Natural killer cell (primary cell): Measurements from ENCODE around the gene CENPV. TPM values are rescaled to one million over a fixed set of nuclear protein-coding genes. Genes with fewer than 3 reads are reported as not detected.

Experiments used
- ATAC-seq, 3 donors: fragments of 150-1000 bp in 2 of 3; fragments of 200-7000 bp in 1 of 3; cut with Tn5 transposase; 1 replicate in 1 of 3; 2 replicates in 2 of 3; pipeline ENCODE4 v1.10.0; 2021; ENCODE audit warnings: mild to moderate bottlenecking in 2 of 3, moderate library complexity in 2 of 3
- DNase-seq, 2 donors: peaks; one replicate each; pipeline versions ENCODE4 v3.0.0 to v3.0.0-alpha.2; 2013 to 2021; ENCODE audit warnings: mixed read lengths in 1 of 2
- H3K27ac ChIP-seq: one replicate; pipeline ENCODE4 v1.5.1; 2013; ENCODE audit warnings: mild to moderate bottlenecking, low read length
- H3K27me3 ChIP-seq: one replicate; pipeline ENCODE4 v1.6.1; 2013; ENCODE audit warnings: low read length; ENCODE audit not compliant: control insufficient read depth, insufficient read depth
- H3K36me3 ChIP-seq: one replicate; pipeline ENCODE4 v1.6.1; 2013; ENCODE audit warnings: low read length; ENCODE audit not compliant: control insufficient read depth, insufficient read depth
- H3K4me1 ChIP-seq: one replicate; pipeline ENCODE4 v1.6.1; 2013; ENCODE audit warnings: low read length; ENCODE audit not compliant: control insufficient read depth, insufficient read depth
- H3K4me3 ChIP-seq: one replicate; pipeline ENCODE4 v1.5.1; 2013; ENCODE audit warnings: low read length
- H3K9me3 ChIP-seq: one replicate; pipeline ENCODE4 v1.6.1; 2013; ENCODE audit warnings: low read length; ENCODE audit not compliant: control insufficient read depth, insufficient read depth
- H3K27ac Mint-ChIP-seq, 2 donors: one replicate each; pipeline ENCODE4 v1.8.0; 2022; ENCODE audit warnings: mild to moderate bottlenecking in 2 of 2, mixed read lengths in 2 of 2, moderate library complexity in 1 of 2
- H3K27me3 Mint-ChIP-seq, 2 donors: one replicate each; pipeline ENCODE4 v1.8.0; 2022; ENCODE audit warnings: low read depth in 2 of 2, mixed read lengths in 2 of 2
- H3K36me3 Mint-ChIP-seq: one replicate; pipeline ENCODE4 v1.8.0; 2022; ENCODE audit warnings: mixed read lengths
- H3K4me1 Mint-ChIP-seq, 2 donors: one replicate each; pipeline ENCODE4 v1.8.0; 2022; ENCODE audit warnings: mixed read lengths in 2 of 2
- H3K4me3 Mint-ChIP-seq: one replicate; pipeline ENCODE4 v1.8.0; 2022; ENCODE audit warnings: mild to moderate bottlenecking, moderate library complexity, mixed read lengths
- H3K9me3 Mint-ChIP-seq, 2 donors: one replicate each; pipeline ENCODE4 v1.8.0; 2022; ENCODE audit warnings: mixed read lengths in 2 of 2
- CTCF ChIP-seq: fragments of 200-600 bp; IDR thresholded peaks from one replicate; pipeline ENCODE4 v1.8.0; 2022; ENCODE audit warnings: antibody characterized with exemption
- WGBS: methylation state at CpG from one replicate; pipeline ENCODE4 v1.1.7; 2013; ENCODE audit warnings: missing lambda C conversion rate; ENCODE audit not compliant: insufficient coverage; 5-methylcytosine and 5-hydroxymethylcytosine counted together
- intact Hi-C: fragments of 100-400 bp; cut with micrococcal nuclease; formaldehyde crosslinking; loops from one replicate; pipeline ENCODE4 v1.14.2; 2022
- total RNA-seq, 4 donors: library from RNA; stranded (reverse); fragments of 120-200 nt in 1 of 4; gene quantifications; one replicate each; pipeline versions ENCODE4 v1.2.3 to v1.2.4, GENCODE V29; 2013 to 2022

Gene CENPV
- total RNA-seq, 3 donors from 2014 or later (not counting 1 experiment from before 2014, with no cell fraction given) = 11.3 to 20.0 (median 15.1) TPM

- H3K27me3 Mint-ChIP-seq = no peaks in the 10 kb centered on the region
- WGBS = 84% methylated on average over 8 of the region's 8 CpGs
- no peaks in the 10 kb centered on the region for H3K27me3 ChIP-seq
- intact Hi-C loops = no loop called here
- DNase-seq = no peak
- no peak overlapping the region for H3K4me3 ChIP-seq
- H3K36me3 Mint-ChIP-seq = no peaks in the 10 kb centered on the region
- H3K36me3 ChIP-seq = peaks cover 12% of the 10 kb centered on the region
- no peak for TF ChIP-seq CTCF
- H3K4me1 ChIP-seq = peaks cover 6% of the 10 kb centered on the region
- H3K27ac ChIP-seq = no peak overlapping the region
- peaks cover 12% of the 10 kb centered on the region in 2 donors for H3K4me1 Mint-ChIP-seq
- H3K27ac Mint-ChIP-seq = no peak overlapping the region
- ATAC-seq = no peak
- H3K9me3 ChIP-seq = no peaks in the 10 kb centered on the region
- H3K4me3 Mint-ChIP-seq = no peak overlapping the region
- H3K9me3 Mint-ChIP-seq = no peaks in the 10 kb centered on the region
Observed at GRCh38 chr17:16306211-16306610, 47.1 kb downstream of the CENPV start.

GRCh38 chr17:16304830-16305229, 48.4 kb downstream of the CENPV start:
- no peak overlapping the region for H3K4me3 ChIP-seq
- DNase-seq (peak in 1 of 2 donors; percentile 48), ATAC-seq (peak in 1 of 3 donors; percentile 59)
- H3K27ac Mint-ChIP-seq = no peak overlapping the region
- H3K36me3 ChIP-seq = peaks cover 12% of the 10 kb centered on the region
- H3K27me3 ChIP-seq = no peaks in the 10 kb centered on the region
- H3K36me3 Mint-ChIP-seq = no peaks in the 10 kb centered on the region
- H3K9me3 ChIP-seq = no peaks in the 10 kb centered on the region
- no peaks in the 10 kb centered on the region for H3K27me3 Mint-ChIP-seq
- H3K4me1 Mint-ChIP-seq = peaks cover 0 to 4% of the 10 kb centered on the region in 2 donors
- no peaks in the 10 kb centered on the region for H3K4me1 ChIP-seq
- no peaks in the 10 kb centered on the region for H3K9me3 Mint-ChIP-seq
- H3K27ac ChIP-seq = no peak overlapping the region
- WGBS = 58% methylated on average over 2 of the region's 3 CpGs
- H3K4me3 Mint-ChIP-seq = no peak overlapping the region
- peak; percentile 26 for TF ChIP-seq CTCF
- intact Hi-C loops = no loop called here

GRCh38 chr17:16302856-16303255, 50.4 kb downstream of the CENPV start:
- peaks cover 12% of the 10 kb centered on the region for H3K36me3 ChIP-seq
- H3K4me3 Mint-ChIP-seq = no peak overlapping the region

More at GRCh38 chr17:16302856-16303255, 50.4 kb downstream of the CENPV start:
- ATAC-seq (no peak), DNase-seq (no peak)
- WGBS = 85% methylated on average over 4 of the region's 4 CpGs
- Mint-ChIP-seq H3K27me3 (no peaks in the 10 kb centered on the region), H3K9me3 (no peaks in the 10 kb centered on the region), H3K27ac (peak overlapping the region in 1 of 2 donors; percentile 18), H3K36me3 (no peaks in the 10 kb centered on the region), H3K4me1 (peaks cover 0 to 4% of the 10 kb centered on the region in 2 donors)
- no peaks in the 10 kb centered on the region for H3K27me3 ChIP-seq
- intact Hi-C loops = no loop called here
- H3K9me3 ChIP-seq = no peaks in the 10 kb centered on the region
- H3K4me3 ChIP-seq = no peak overlapping the region
- no peaks in the 10 kb centered on the region for H3K4me1 ChIP-seq
- TF ChIP-seq CTCF = no peak
- no peak overlapping the region for H3K27ac ChIP-seq
